H1 (cell line): ENCODE measurements around the gene RAN. TPM values are rescaled to one million over a fixed set of nuclear protein-coding genes. Genes with fewer than 3 reads are reported as not detected.

Source experiments
- CTCF ChIA-PET: fragments of 300-600 bp; sonication (Branson Sonifier 250); formaldehyde crosslinking; loops from one replicate; lab custom pipeline; 2021; ENCODE audit not compliant: partially characterized antibody; lab: Charles Lee
- POLR2A ChIA-PET: fragments of 300-600 bp; sonication (Branson Sonifier 250); formaldehyde crosslinking; loops from one replicate; lab custom pipeline; 2021; ENCODE audit warnings: inconsistent platforms; ENCODE audit not compliant: partially characterized antibody; lab: Charles Lee
- DNase-seq, 2 experiments: peaks; one replicate each; pipeline versions ENCODE4 v3.0.0 to v3.0.0-alpha.2; 2010 to 2022; ENCODE audit warnings: low spot score in 2 of 2, low read depth in 1 of 2, mixed read lengths in 1 of 2
- FAIRE-seq: peaks from 2 replicates; lab custom pipeline; 2011; peaks lifted over from hg19 to GRCh38; lab: Jason Lieb, UNC
- H2AFZ ChIP-seq: 2 replicates; pipeline ENCODE4 v1.8.1; 2012; ENCODE audit warnings: low read length, inconsistent platforms
- H2AK5ac ChIP-seq: 2 replicates; pipeline ENCODE4 v1.6.1; 2013; ENCODE audit warnings: low read depth, low read length
- H2BK120ac ChIP-seq: replicated peaks from 2 replicates; pipeline ENCODE3; 2013; ENCODE audit warnings: low read depth, low read length, inconsistent platforms
- H2BK12ac ChIP-seq: 2 replicates; pipeline ENCODE4 v1.6.1; 2013; ENCODE audit warnings: low read depth, low read length
- H2BK15ac ChIP-seq: 2 replicates; pipeline ENCODE4 v1.6.1; 2013; ENCODE audit warnings: low read length
- H2BK20ac ChIP-seq: 2 replicates; pipeline ENCODE4 v1.6.1; 2013; ENCODE audit warnings: low read length
- H2BK5ac ChIP-seq: 2 replicates; pipeline ENCODE4 v1.6.1; 2013; ENCODE audit warnings: low read depth, low read length
- H3K14ac ChIP-seq: 2 replicates; pipeline ENCODE4 v1.6.1; 2013; ENCODE audit warnings: inconsistent platforms; ENCODE audit not compliant: insufficient read length
- H3K18ac ChIP-seq: 2 replicates; pipeline ENCODE4 v1.6.1; 2013; ENCODE audit warnings: low read length; ENCODE audit errors: extremely low read depth
- H3K23ac ChIP-seq: 2 replicates; pipeline ENCODE4 v1.6.1; 2013; ENCODE audit warnings: inconsistent platforms; ENCODE audit not compliant: insufficient read length
- H3K23me2 ChIP-seq: 2 replicates; pipeline ENCODE4 v1.6.1; 2013; ENCODE audit warnings: low read depth, low read length
- H3K27ac ChIP-seq: 2 replicates; pipeline ENCODE4 v1.6.1; 2011; ENCODE audit warnings: low read depth, low read length, inconsistent platforms
- H3K27me3 ChIP-seq, 4 experiments: replicated peaks in 1 of 4; 1 replicate in 1 of 4; 2 replicates in 3 of 4; pipeline versions ENCODE4 v1.6.1 to v1.8.1; 2011 to 2013; ENCODE audit warnings: low read length in 3 of 4, mild to moderate bottlenecking in 3 of 4, inconsistent platforms in 2 of 4, mixed read lengths in 2 of 4, moderate library complexity in 1 of 4; ENCODE audit not compliant: control insufficient read depth in 3 of 4, insufficient read depth in 3 of 4; ENCODE audit errors: extremely low read depth in 1 of 4
- H3K36me3 ChIP-seq, 4 experiments: 2 replicates each; pipeline versions ENCODE4 v1.6.1 to v1.8.1; 2011 to 2013; ENCODE audit warnings: mild to moderate bottlenecking in 4 of 4, low read length in 3 of 4, moderate library complexity in 2 of 4, control low read depth in 1 of 4, inconsistent platforms in 1 of 4; ENCODE audit not compliant: insufficient read depth in 4 of 4, control insufficient read depth in 2 of 4
- H3K4ac ChIP-seq: replicated peaks from 2 replicates; pipeline ENCODE3; 2013; ENCODE audit warnings: low read length, low read depth, mixed read lengths, inconsistent platforms; ENCODE audit not compliant: insufficient read length
- H3K4me1 ChIP-seq, 4 experiments: replicated peaks in 1 of 4; 1 replicate in 1 of 4; 2 replicates in 3 of 4; pipeline versions ENCODE4 v1.6.1 to v1.8.1; 2011 to 2013; ENCODE audit warnings: low read length in 3 of 4, inconsistent platforms in 2 of 4, mixed read lengths in 1 of 4; ENCODE audit not compliant: insufficient read depth in 4 of 4, control insufficient read depth in 3 of 4
- H3K4me2 ChIP-seq, 2 experiments: 2 replicates each; pipeline versions ENCODE4 v1.6.1 to v1.8.1; 2011 to 2013; ENCODE audit warnings: low read depth in 2 of 2, low read length in 2 of 2, control low read depth in 1 of 2, inconsistent platforms in 1 of 2, mild to moderate bottlenecking in 1 of 2; ENCODE audit not compliant: insufficient read depth in 1 of 2
- H3K4me3 ChIP-seq, 4 experiments: fragments of 200-600, 300-600 bp in 1 of 4; sonication (generic), shearing (Covaris generic), sonication (Bioruptor Twin) in 1 of 4; 2 replicates each; pipeline versions ENCODE4 v1.5.1 to v1.8.1; 2011 to 2016; ENCODE audit warnings: low read length in 4 of 4, low read depth in 3 of 4, control low read depth in 2 of 4, inconsistent platforms in 2 of 4, mild to moderate bottlenecking in 2 of 4, mixed read lengths in 1 of 4, moderate library complexity in 1 of 4; ENCODE audit not compliant: insufficient read depth in 2 of 4; ENCODE audit errors: extremely low read depth in 1 of 4
- H3K56ac ChIP-seq: replicated peaks from 2 replicates; pipeline ENCODE3; 2013; ENCODE audit warnings: low read depth, mild to moderate bottlenecking, mixed read lengths, low read length, inconsistent platforms; ENCODE audit not compliant: insufficient read length
- H3K79me1 ChIP-seq: 2 replicates; pipeline ENCODE4 v1.6.1; 2013; ENCODE audit warnings: low read depth, low read length, control low read depth
- H3K79me2 ChIP-seq, 2 experiments: 2 replicates each; pipeline versions ENCODE4 v1.6.1 to v1.8.1; 2012 to 2013; ENCODE audit warnings: low read length in 2 of 2, mild to moderate bottlenecking in 2 of 2, inconsistent platforms in 1 of 2; ENCODE audit not compliant: insufficient read depth in 2 of 2, control insufficient read depth in 1 of 2
- H3K9ac ChIP-seq, 4 experiments: replicated peaks in 1 of 4; 1 replicate in 1 of 4; 2 replicates in 3 of 4; pipeline versions ENCODE4 v1.6.1 to v1.8.1; 2011 to 2013; ENCODE audit warnings: low read depth in 3 of 4, low read length in 3 of 4, control low read depth in 2 of 4, mild to moderate bottlenecking in 2 of 4, moderate library complexity in 2 of 4, inconsistent platforms in 1 of 4; ENCODE audit errors: extremely low read depth in 1 of 4
- H3K9me3 ChIP-seq, 2 experiments: 2 replicates each; pipeline versions ENCODE4 v1.6.1 to v1.8.1; 2012 to 2013; ENCODE audit warnings: mild to moderate bottlenecking in 2 of 2, moderate library complexity in 2 of 2, control low read depth in 1 of 2, inconsistent platforms in 1 of 2, low read depth in 1 of 2, low read length in 1 of 2, mixed read lengths in 1 of 2; ENCODE audit not compliant: insufficient read depth in 2 of 2
- H4K20me1 ChIP-seq, 2 experiments: replicated peaks in 1 of 2; 2 replicates each; pipeline versions ENCODE3 to v1.8.1; 2011 to 2013; ENCODE audit warnings: inconsistent platforms in 2 of 2, low read length in 2 of 2, mild to moderate bottlenecking in 1 of 2; ENCODE audit not compliant: insufficient read depth in 2 of 2, control insufficient read depth in 1 of 2
- H4K5ac ChIP-seq: 2 replicates; pipeline ENCODE4 v1.6.1; 2013; ENCODE audit warnings: low read length, low read depth, mixed read lengths, inconsistent platforms; ENCODE audit not compliant: insufficient read length
- H4K8ac ChIP-seq: 2 replicates; pipeline ENCODE4 v1.8.0; 2013; ENCODE audit warnings: mild to moderate bottlenecking, moderate library complexity, low read length, inconsistent platforms; ENCODE audit not compliant: insufficient read depth; ENCODE audit errors: extremely low read depth
- H4K91ac ChIP-seq: replicated peaks from 2 replicates; pipeline ENCODE3; 2013; ENCODE audit warnings: low read length, mixed read lengths, inconsistent platforms; ENCODE audit not compliant: insufficient read length
- ASH2L ChIP-seq: fragments of 200-600, 300-600 bp; sonication (generic); IDR thresholded peaks from one replicate; pipeline ENCODE4 v1.7.1; 2017; ENCODE audit warnings: low read length
- ATF3 ChIP-seq: IDR thresholded peaks from 2 replicates; pipeline ENCODE4 v1.6.1; 2011; ENCODE audit warnings: low read depth, mild to moderate bottlenecking, low read length; ENCODE audit not compliant: insufficient read depth
- BCL11A ChIP-seq, 2 experiments: IDR thresholded peaks; one replicate each; pipeline ENCODE4 v1.6.1; 2011; ENCODE audit warnings: low read depth in 2 of 2, low read length in 2 of 2, mild to moderate bottlenecking in 2 of 2
- BRCA1 ChIP-seq: IDR thresholded peaks from 2 replicates; pipeline ENCODE4 v1.6.1; 2012; ENCODE audit warnings: low read depth, low read length, improper control_type of control experiment
- FOSL1 ChIP-seq: IDR thresholded peaks from 2 replicates; pipeline ENCODE4 v1.6.1; 2011; ENCODE audit warnings: mild to moderate bottlenecking, low read depth, low read length, moderate library complexity; ENCODE audit not compliant: insufficient read depth
- GTF2F1 ChIP-seq: IDR thresholded peaks from 2 replicates; pipeline ENCODE4 v1.6.1; 2012; ENCODE audit warnings: low read depth, low read length, improper control_type of control experiment, borderline replicate concordance
- HDAC2 ChIP-seq, 2 experiments: fragments of 300-600 bp in 1 of 2; sonication (generic) in 1 of 2; IDR thresholded peaks; 2 replicates each; pipeline ENCODE4 v1.6.1; 2011 to 2012; ENCODE audit warnings: low read depth in 2 of 2, low read length in 2 of 2, mild to moderate bottlenecking in 2 of 2, moderate library complexity in 2 of 2, borderline replicate concordance in 1 of 2, inconsistent platforms in 1 of 2
- NANOG ChIP-seq: IDR thresholded peaks from 2 replicates; pipeline ENCODE4 v1.6.1; 2011; ENCODE audit warnings: low read length, low read depth, mild to moderate bottlenecking, inconsistent platforms; ENCODE audit not compliant: insufficient read depth, poor library complexity, severe bottlenecking
- POLR2A ChIP-seq, 2 experiments: IDR thresholded peaks; 1 replicate in 1 of 2; 2 replicates in 1 of 2; pipeline ENCODE4 v1.6.1; 2011; ENCODE audit warnings: low read depth in 2 of 2, low read length in 2 of 2, mild to moderate bottlenecking in 2 of 2; ENCODE audit errors: control extremely low read depth in 1 of 2
- SIRT6 ChIP-seq: IDR thresholded peaks from one replicate; pipeline ENCODE4 v1.7.1; 2012; ENCODE audit warnings: low read length, inconsistent platforms
- SP2 ChIP-seq: IDR thresholded peaks from 2 replicates; pipeline ENCODE4 v1.6.1; 2012; ENCODE audit warnings: mild to moderate bottlenecking, low read length, inconsistent platforms
- SP4 ChIP-seq: IDR thresholded peaks from 2 replicates; pipeline ENCODE4 v1.6.1; 2012; ENCODE audit warnings: low read length, inconsistent platforms
- SRF ChIP-seq: IDR thresholded peaks from 2 replicates; pipeline ENCODE4 v1.6.1; 2011; ENCODE audit warnings: mild to moderate bottlenecking, low read depth, low read length, moderate library complexity
- TEAD4 ChIP-seq: IDR thresholded peaks from 2 replicates; pipeline ENCODE4 v1.6.1; 2012; ENCODE audit warnings: low read depth, low read length, inconsistent platforms, mixed read lengths
- WGBS, 2 experiments: shearing (Covaris generic) in 1 of 2; methylation state at CpG; one replicate each; pipeline versions ENCODE4 v1.1.6 to v1.1.7; 2013 to 2015; ENCODE audit warnings: low lambda C conversion rate in 2 of 2, mixed read lengths in 2 of 2, inconsistent platforms in 1 of 2, low coverage in 1 of 2, missing lambda C conversion rate in 1 of 2; ENCODE audit not compliant: insufficient replicate concordance in 2 of 2, insufficient coverage in 1 of 2, insufficient read length in 1 of 2; ENCODE audit errors: extremely low coverage in 1 of 2, missing lambda C conversion rate in 1 of 2; 5-methylcytosine and 5-hydroxymethylcytosine counted together
- polyA plus RNA-seq, 7 experiments: library from polyadenylated mRNA; depleted of rRNA in 3 of 7; stranded (reverse) in 5 of 7; unstranded in 2 of 7; fragments of >200 nt in 5 of 7; fragments of 200-250 nt in 2 of 7; gene quantifications; 1 replicate in 5 of 7; 2 replicates in 1 of 7; 4 replicates in 1 of 7; pipeline versions ENCODE4 v1.2.1 to v1.2.3, GENCODE V29; 2011 to 2013; ENCODE audit warnings: missing spikeins in 2 of 7, mixed read lengths in 2 of 7
- total RNA-seq: library from RNA; stranded (reverse); fragmentation: NEBNext Ultra II Directional; extraction: Animal tissue kit (Norgen Biotek cat#: 25700); gene quantifications from 2 replicates; pipeline ENCODE4 v1.2.1, GENCODE V29; 2021

The RAN gene
- total and polyA plus RNA-seq, 2 of the 8 experiments (the other 6 are each of a cell fraction or from before 2014, with no cell fraction given) = 2,064 to 2,203 TPM

GRCh38 chr12:130847112-130847511, 24.8 kb upstream of the RAN start:
- no peaks in the 10 kb centered on the region for H4K20me1 ChIP-seq
- no peak overlapping the region; the same call in 1 of the 2 replicates for H2BK15ac ChIP-seq
- H3K18ac ChIP-seq = no peak overlapping the region
- H3K4me3 ChIP-seq = no peak overlapping the region
- H3K56ac ChIP-seq = no peak overlapping the region
- no peaks in the 10 kb centered on the region for H3K79me2 ChIP-seq
- no peak overlapping the region for H2AFZ ChIP-seq
- 0 out of 2 replicates have a peak, but pooled peaks cover 4% of the 10 kb centered on the region for H3K23me2 ChIP-seq
- no peaks in the 10 kb centered on the region; a peak in 1 of 8 replicates for H3K36me3 ChIP-seq
- H3K27ac ChIP-seq = no peak overlapping the region
- H4K5ac ChIP-seq = no peak overlapping the region
- H3K79me1 ChIP-seq = 0 out of 2 replicates have a peak, but pooled peaks cover 2% of the 10 kb centered on the region
- no peak overlapping the region for H4K91ac ChIP-seq
- no peak overlapping the region for H3K4me2 ChIP-seq
- 0 out of 2 replicates have a peak overlapping the region, but pooled peaks have one; percentile 39 for H2BK12ac ChIP-seq
- 96% methylated on average over 7 of the region's 7 CpGs; no CpG with 5 or more reads in 1 of the 2 experiments for WGBS, 2 experiments
- H3K9ac ChIP-seq = no peak overlapping the region
- 0 out of 2 replicates have a peak overlapping the region, but pooled peaks have one; percentile 72 for H2BK20ac ChIP-seq
- H2BK120ac ChIP-seq = no peak overlapping the region
- H3K14ac ChIP-seq = no peak overlapping the region
- no peak overlapping the region for H2BK5ac ChIP-seq
- ChIA-PET CTCF (interaction anchor here (1.5 to 2.7 kb wide), 3 partner anchors 7 to 21 kb away, joined by 5 to 17 read pairs (median 5); no protein-coding TSS in a partner anchor), POLR2A (interaction anchor here (2.5 kb wide), 1 partner anchor 26 kb away, joined by 16 read pairs; no protein-coding TSS in a partner anchor)
- peaks cover 4 to 7% (median 5%) of the 10 kb centered on the region in 4 experiments; a peak in 5 of 7 replicates for H3K4me1 ChIP-seq
- H2AK5ac ChIP-seq = 0 out of 2 replicates have a peak overlapping the region, but pooled peaks have one; percentile 65
- DNase-seq (no peak), FAIRE-seq (no peak)
- no peak overlapping the region for H4K8ac ChIP-seq
- no peaks in the 10 kb centered on the region for H3K27me3 ChIP-seq
- no peak overlapping the region for H3K4ac ChIP-seq
- peaks cover 3 to 7% of the 10 kb centered on the region in 2 experiments; a peak in 2 of 4 replicates for H3K9me3 ChIP-seq
- no peak overlapping the region for H3K23ac ChIP-seq
- TF ChIP-seq NANOG = no peak
- TF ChIP-seq SP2 = no peak
- no peak for TF ChIP-seq ATF3
- TF ChIP-seq HDAC2 (IDR thresholded peaks at IDR 0.05; ENCODE audit: borderline replicate concordance in 1 of 2, low read depth in 2 of 2, low read length in 2 of 2) = no peak
- TF ChIP-seq SIRT6 = no peak
- no peak for TF ChIP-seq SP4
- no peak for TF ChIP-seq ASH2L
- no peak for TF ChIP-seq TEAD4
- TF ChIP-seq SRF = no peak
- no peak for TF ChIP-seq FOSL1
- TF ChIP-seq GTF2F1 = no peak
- no peak for TF ChIP-seq BCL11A (IDR thresholded peaks at IDR 0.05; ENCODE audit: low read depth in 2 of 2, low read length in 2 of 2)
- TF ChIP-seq BRCA1 = no peak
- TF ChIP-seq POLR2A (IDR thresholded peaks at IDR 0.05; ENCODE audit: control extremely low read depth in 1 of 2, low read depth in 2 of 2, low read length in 2 of 2) = no peak
